OCI-LY3 (cell line): ENCODE results near the gene TRIP11.

Experiments
- CTCF ChIP-seq: fragments of 200-600, 300-600 bp; sonication (generic); IDR thresholded peaks from 2 replicates; pipeline ENCODE4 v1.5.1; 2014; ENCODE audit warnings: antibody characterized with exemption, low read length, low read depth
- EZH2phosphoT487 ChIP-seq: fragments of 200-600 bp; shearing (Covaris generic); IDR thresholded peaks from 2 replicates; pipeline ENCODE4 v1.6.1; 2018; ENCODE audit warnings: antibody characterized with exemption, mixed run types, low read depth

- no peak for TF ChIP-seq CTCF
- no peak for TF ChIP-seq EZH2phosphoT487
These were observed 75.1 kb downstream of the TRIP11 start for GRCh38 chr14:91964724-91965123.
